Sigmoid colon (tissue), 7 donors: Measurements from ENCODE around the gene C19orf47. TPM values are rescaled to one million over a fixed set of nuclear protein-coding genes. Genes with fewer than 3 reads are reported as not detected.

Source experiments
- DNase-seq: peaks from one replicate; pipeline ENCODE4 v3.0.0-alpha.2; 2019
- H3K27ac ChIP-seq, 4 donors: fragments of 200-600 bp; sonication (generic); one replicate each; pipeline ENCODE4 v1.5.1; 2016 to 2019; ENCODE audit warnings: mild to moderate bottlenecking in 1 of 4
- H3K27me3 ChIP-seq, 3 donors: fragments of 200-600 bp; sonication (generic); one replicate each; pipeline ENCODE4 v1.5.1; 2019; ENCODE audit warnings: mild to moderate bottlenecking in 1 of 3
- H3K36me3 ChIP-seq, 4 donors: fragments of 200-600 bp; sonication (generic); one replicate each; pipeline ENCODE4 v1.5.1; 2016 to 2019
- H3K4me1 ChIP-seq, 4 donors: fragments of 200-600 bp; sonication (generic); one replicate each; pipeline ENCODE4 v1.5.1; 2017 to 2019
- H3K4me3 ChIP-seq, 4 donors: fragments of 200-600 bp; sonication (generic); one replicate each; pipeline ENCODE4 v1.5.1; 2017 to 2019; ENCODE audit warnings: mild to moderate bottlenecking in 2 of 4, moderate library complexity in 1 of 4
- H3K9me3 ChIP-seq, 4 donors: fragments of 200-600 bp in 3 of 4; sonication (generic) in 3 of 4; one replicate each; pipeline versions ENCODE4 v1.5.1 to v1.6.1; 2013 to 2019
- EP300 ChIP-seq, 4 donors: sonication (generic); formaldehyde crosslinking; IDR thresholded peaks; one replicate each; pipeline ENCODE4 v1.6.1; 2017; ENCODE audit warnings: antibody characterized with exemption in 4 of 4
- POLR2A ChIP-seq, 2 donors: fragments of 450-650 bp; IDR thresholded peaks; one replicate each; pipeline ENCODE4 v1.6.1; 2016; ENCODE audit warnings: antibody characterized with exemption in 2 of 2, mild to moderate bottlenecking in 2 of 2, moderate library complexity in 2 of 2
- POLR2AphosphoS5 ChIP-seq, 4 donors: sonication (generic); formaldehyde crosslinking; IDR thresholded peaks; one replicate each; pipeline ENCODE4 v1.6.1; 2017; ENCODE audit warnings: antibody characterized with exemption in 4 of 4
- WGBS, 2 donors: extraction: QIAGEN DNeasy Blood & Tissue Kit; methylation state at CpG; one replicate each; pipeline ENCODE4 v1.1.7; 2013; 5-methylcytosine and 5-hydroxymethylcytosine counted together
- intact Hi-C: fragments of 100-400 bp; cut with DNase I; formaldehyde crosslinking; loops from one replicate; pipeline ENCODE4 v1.15.1; 2023
- polyA plus RNA-seq, 3 donors: library from polyadenylated mRNA; stranded (reverse); fragments of 200-250 nt; gene quantifications; one replicate each; pipeline ENCODE4 v1.2.3, GENCODE V29; 2013
- total RNA-seq, 4 donors: library from RNA; depleted of rRNA; stranded (reverse); fragments of >200 nt; gene quantifications; one replicate each; pipeline ENCODE4 v1.1.0, GENCODE V29; 2016
- TF ChIP-seq, protein P1 (sequence below), 4 experiments: fragments of 450-650 bp in 3 of 4; fragments of 200-600 bp in 1 of 4; IDR thresholded peaks; one replicate each; pipeline ENCODE4 v1.5.1; 2016 to 2019; ENCODE audit warnings: antibody characterized with exemption in 4 of 4, mild to moderate bottlenecking in 3 of 4, moderate library complexity in 2 of 4
- donor health status: healthy with polysubstance abuse.
- donor health status: Bipolar disorder and iron deficiency.
- donor health status: healthy.

C19orf47 gene
- total and polyA plus RNA-seq, 7 donors = 7.9 to 16.7 (median 10.5) TPM

DNA sequence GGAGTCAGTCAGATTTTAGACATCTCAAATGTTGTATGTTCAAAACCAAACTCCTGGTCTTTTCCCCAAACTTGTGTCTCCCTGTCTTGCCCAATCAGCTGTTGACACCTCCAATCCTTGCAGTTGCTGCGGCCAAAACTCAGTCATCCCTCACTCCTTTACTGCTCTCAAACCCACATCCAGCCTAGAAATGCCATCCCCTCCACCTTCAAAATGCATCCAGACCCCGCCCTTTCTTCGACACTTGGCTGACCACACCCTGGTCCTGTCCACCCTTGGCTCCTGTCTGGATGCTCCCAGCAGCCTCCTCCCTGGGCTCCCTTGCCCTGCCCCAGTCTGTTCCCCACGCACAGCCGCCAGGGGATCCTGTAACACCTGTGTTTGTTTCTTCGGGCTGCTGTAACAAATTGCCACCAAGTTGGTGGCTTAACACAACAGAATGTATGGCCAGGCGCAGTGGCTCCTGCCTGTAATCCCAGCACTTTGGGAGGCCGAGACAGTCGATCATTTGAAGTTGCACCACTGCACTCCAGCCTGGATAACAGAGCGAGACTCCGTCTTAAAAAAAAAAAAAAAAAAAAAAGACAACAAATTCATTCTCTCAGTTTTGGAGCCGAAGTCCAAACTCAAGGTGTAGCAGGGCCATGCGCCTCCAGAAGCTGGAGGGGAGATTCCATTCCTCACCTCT, 12.0 kb upstream of the C19orf47 start:
- intact Hi-C loops = no loop called here

DNA sequence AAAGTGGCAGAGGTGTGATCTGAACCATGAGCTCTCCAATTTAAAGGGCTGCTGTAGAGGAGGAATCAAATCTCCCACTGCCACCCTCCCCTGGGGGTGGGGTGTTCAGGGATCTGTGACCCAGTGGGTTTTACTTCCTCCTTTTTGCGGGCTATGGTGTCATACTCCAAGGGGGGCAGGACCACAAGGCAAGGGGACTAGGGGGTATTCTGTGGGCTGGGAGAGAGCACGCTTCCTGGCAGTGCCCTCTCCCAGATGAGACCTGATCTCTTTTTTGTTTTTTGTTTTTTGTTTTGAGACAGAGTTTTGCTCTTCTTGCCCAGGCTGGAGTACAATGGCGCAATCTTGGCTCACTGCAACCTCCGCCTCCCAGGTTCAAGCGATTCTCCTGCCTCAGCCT, 10.6 kb upstream of the C19orf47 start:
- intact Hi-C loops = no loop called here
- no peak overlapping the region for H3K4me3 ChIP-seq
- DNase-seq = no peak
- H3K4me1 ChIP-seq = peaks cover 0 to 5% (median 2%) of the 10 kb centered on the region in 4 donors
- H3K27ac ChIP-seq = no peak overlapping the region
- peaks cover 0 to 9% (median 0%) of the 10 kb centered on the region in 4 donors for H3K36me3 ChIP-seq
- TF ChIP-seq EP300 (IDR thresholded peaks at IDR 0.05) (no peak), POLR2A (IDR thresholded peaks at IDR 0.05) (no peak), POLR2AphosphoS5 (IDR thresholded peaks at IDR 0.05) (no peak)
- TF ChIP-seq, protein P1, sequence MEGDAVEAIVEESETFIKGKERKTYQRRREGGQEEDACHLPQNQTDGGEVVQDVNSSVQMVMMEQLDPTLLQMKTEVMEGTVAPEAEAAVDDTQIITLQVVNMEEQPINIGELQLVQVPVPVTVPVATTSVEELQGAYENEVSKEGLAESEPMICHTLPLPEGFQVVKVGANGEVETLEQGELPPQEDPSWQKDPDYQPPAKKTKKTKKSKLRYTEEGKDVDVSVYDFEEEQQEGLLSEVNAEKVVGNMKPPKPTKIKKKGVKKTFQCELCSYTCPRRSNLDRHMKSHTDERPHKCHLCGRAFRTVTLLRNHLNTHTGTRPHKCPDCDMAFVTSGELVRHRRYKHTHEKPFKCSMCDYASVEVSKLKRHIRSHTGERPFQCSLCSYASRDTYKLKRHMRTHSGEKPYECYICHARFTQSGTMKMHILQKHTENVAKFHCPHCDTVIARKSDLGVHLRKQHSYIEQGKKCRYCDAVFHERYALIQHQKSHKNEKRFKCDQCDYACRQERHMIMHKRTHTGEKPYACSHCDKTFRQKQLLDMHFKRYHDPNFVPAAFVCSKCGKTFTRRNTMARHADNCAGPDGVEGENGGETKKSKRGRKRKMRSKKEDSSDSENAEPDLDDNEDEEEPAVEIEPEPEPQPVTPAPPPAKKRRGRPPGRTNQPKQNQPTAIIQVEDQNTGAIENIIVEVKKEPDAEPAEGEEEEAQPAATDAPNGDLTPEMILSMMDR (IDR thresholded peaks at IDR 0.05) = no peak
- H3K27me3 ChIP-seq = no peaks in the 10 kb centered on the region
- no peaks in the 10 kb centered on the region for H3K9me3 ChIP-seq
- 80 to 88% methylated on average over 5 of the region's 5 CpGs for WGBS, 2 donors

More for the DNA sequence above, 12.0 kb upstream of the C19orf47 start:
- Histone ChIP-seq H3K36me3 (peaks cover 0 to 9% (median 0%) of the 10 kb centered on the region in 4 donors), H3K27me3 (no peaks in the 10 kb centered on the region), H3K4me3 (no peak overlapping the region), H3K9me3 (no peaks in the 10 kb centered on the region), H3K4me1 (peaks cover 0 to 6% (median 6%) of the 10 kb centered on the region in 4 donors), H3K27ac (no peak overlapping the region)
- DNase-seq = no peak
- WGBS, 2 donors = 88 to 92% methylated on average over 13 of the region's 13 CpGs
- TF ChIP-seq, protein P1 (IDR thresholded peaks at IDR 0.05) = no peak
- TF ChIP-seq POLR2AphosphoS5 (IDR thresholded peaks at IDR 0.05) (no peak), POLR2A (IDR thresholded peaks at IDR 0.05) (no peak), EP300 (IDR thresholded peaks at IDR 0.05) (no peak)

DNA sequence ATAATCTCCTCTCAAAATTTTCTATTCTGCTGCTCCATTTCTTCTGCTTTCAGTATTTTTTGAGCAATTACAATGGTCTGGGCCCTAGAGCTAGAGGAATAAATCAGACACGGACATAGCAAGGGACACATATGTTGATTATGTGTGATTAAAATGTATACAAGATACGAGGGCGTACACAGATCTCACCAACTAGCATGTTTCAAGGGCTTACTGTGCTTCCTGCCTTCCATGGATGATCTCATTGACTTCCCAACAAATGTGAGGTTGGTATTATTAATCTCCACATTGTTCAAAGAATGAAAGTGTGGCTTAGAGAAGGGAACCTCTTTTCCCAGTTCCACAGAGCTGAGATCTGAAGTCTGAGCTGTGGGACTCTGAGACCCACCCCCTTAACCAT, 9.4 kb upstream of the C19orf47 start:
- intact Hi-C loops = no loop called here
- no peak overlapping the region for H3K4me3 ChIP-seq
- peaks cover 0 to 9% (median 0%) of the 10 kb centered on the region in 4 donors for H3K36me3 ChIP-seq
- TF ChIP-seq POLR2AphosphoS5 (IDR thresholded peaks at IDR 0.05) (no peak), EP300 (IDR thresholded peaks at IDR 0.05) (no peak), POLR2A (IDR thresholded peaks at IDR 0.05) (no peak)
- TF ChIP-seq, protein P1 (IDR thresholded peaks at IDR 0.05) = no peak
- H3K27me3 ChIP-seq = no peaks in the 10 kb centered on the region
- 77 to 90% methylated on average over 3 of the region's 3 CpGs for WGBS, 2 donors
- DNase-seq = no peak
- no peaks in the 10 kb centered on the region for H3K9me3 ChIP-seq
- H3K27ac ChIP-seq = no peak overlapping the region
- H3K4me1 ChIP-seq = peaks cover 0 to 5% (median 2%) of the 10 kb centered on the region in 4 donors

DNA sequence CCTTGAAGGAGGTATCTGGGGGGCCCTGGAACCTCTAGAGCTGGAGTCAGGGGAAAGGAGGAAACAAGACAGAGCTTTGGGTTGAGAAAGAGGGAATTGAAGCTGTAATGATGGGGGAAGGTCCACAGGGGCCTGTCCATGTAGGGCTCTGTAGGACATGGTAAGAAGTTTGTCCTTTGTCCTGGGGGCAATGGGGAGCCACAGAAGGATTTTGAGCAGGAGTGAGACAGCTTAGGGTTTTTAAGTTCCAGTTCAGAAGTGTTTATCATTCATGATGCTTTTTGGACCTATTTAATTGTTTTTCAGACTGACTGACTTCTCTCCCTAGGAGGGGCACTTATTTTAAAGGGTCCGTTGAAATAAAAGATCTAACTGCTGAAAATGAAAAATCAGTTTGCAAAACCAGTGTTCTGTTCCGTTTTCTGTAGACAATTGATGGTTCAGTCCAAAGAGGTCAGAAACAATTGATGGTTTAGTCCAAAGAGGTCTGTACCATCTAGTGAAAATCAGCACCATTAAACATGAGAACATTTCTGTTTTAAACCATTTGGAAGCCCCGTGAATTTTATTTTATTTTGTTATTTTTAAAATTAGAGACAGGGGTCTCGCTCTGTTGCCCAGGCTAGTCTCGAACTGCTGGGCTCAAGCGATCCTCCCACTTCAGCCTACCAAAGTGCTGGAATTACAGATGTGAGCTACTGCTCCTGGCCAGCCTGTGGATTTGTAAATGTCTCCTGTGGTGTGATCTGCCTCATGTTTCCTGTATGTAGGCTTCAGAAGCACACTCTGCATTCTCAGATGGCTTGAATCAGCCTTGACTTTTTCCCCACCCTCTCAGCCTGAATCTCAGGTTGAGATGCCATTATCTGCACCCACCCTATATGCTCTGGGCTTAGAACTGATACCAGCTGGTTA, 8.7 kb upstream of the C19orf47 start:
- TF ChIP-seq EP300 (IDR thresholded peaks at IDR 0.05) (no peak), POLR2AphosphoS5 (IDR thresholded peaks at IDR 0.05) (no peak), POLR2A (IDR thresholded peaks at IDR 0.05) (no peak)
- TF ChIP-seq, protein P1 (IDR thresholded peaks at IDR 0.05) = no peak
- DNase-seq = no peak
- Histone ChIP-seq H3K9me3 (no peaks in the 10 kb centered on the region), H3K27me3 (no peaks in the 10 kb centered on the region), H3K4me3 (no peak overlapping the region), H3K27ac (no peak overlapping the region), H3K4me1 (peaks cover 0 to 5% (median 2%) of the 10 kb centered on the region in 4 donors), H3K36me3 (peaks cover 0 to 9% (median 0%) of the 10 kb centered on the region in 4 donors)
- WGBS, 2 donors = 91% methylated on average over 6 of the region's 6 CpGs
- intact Hi-C loops = no loop called here
